T-helper 2 cell (primary cell): Measurements from ENCODE around the gene EMC1.
"Not testable (repeated sequence)": the region's sequence is repeated elsewhere in the genome, so short reads cannot be mapped to it uniquely, and the experiment has no call there.

Source experiments
- DNase-seq, 5 experiments: peaks; one replicate each; pipeline versions ENCODE4 v3.0.0 to v3.0.0-alpha.2; 2012 to 2022
- total RNA-seq, 2 donors: gene quantifications; one replicate each; lab custom pipeline; 2026; lab: John Stamatoyannopoulos, UW

The EMC1 gene
- 54.5 to 56.1 reads per million in 2 donors for total RNA-seq

GRCh38 chr1:19251305-19252196 is at the start of gene EMC1, which contains the start of gene MRTO4:
Gene EMC1, minus strand, starts transcription at chr1:19251524. Its CDS starts 15 bp downstream, at chr1:19251509.
Gene MRTO4, plus strand, starts transcription at chr1:19251805. Its CDS starts 31 bp downstream, at chr1:19251836.
- peak; percentile 81 to 87 (median 84) for DNase-seq

DNA sequence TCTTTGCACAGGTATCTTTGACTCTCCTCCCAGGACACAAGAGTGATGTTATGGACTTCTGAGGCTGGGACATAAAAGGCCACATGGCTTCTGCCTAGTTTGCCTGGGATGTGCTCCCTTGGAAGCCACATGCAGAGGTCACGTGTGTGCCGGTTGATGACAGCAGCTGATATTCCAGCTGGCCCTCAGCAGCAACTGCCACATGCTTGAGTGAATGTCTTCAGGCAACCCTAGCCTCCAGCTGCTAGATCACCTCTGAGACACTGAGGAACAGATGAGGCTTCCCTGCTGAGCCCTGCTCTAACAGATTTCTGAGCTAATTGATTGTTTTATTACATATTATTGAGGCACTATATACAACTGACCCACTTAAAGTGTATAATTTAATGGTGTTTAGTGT is 48.9 kb upstream of the EMC1 start:
- no peak for DNase-seq

DNA sequence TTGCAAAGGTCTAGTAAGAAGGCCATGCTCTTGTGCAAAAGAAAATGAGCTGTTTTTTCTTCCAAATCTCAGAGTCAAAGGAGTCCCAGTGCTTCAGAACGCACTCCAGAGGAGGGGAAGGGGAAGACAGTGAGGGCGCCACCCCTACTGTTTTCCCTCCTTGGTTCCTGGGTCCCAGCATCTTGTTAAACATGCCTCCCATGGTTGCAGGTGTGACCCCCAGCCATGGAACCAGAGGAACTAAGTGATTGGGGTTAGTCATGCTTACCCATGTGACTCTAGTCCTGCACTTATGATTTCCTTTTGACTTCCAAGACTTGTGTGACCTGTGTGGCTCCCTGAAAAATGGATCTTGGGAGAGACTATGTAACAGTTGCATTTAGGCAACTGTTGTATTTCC is 43.3 kb upstream of the EMC1 start:
- DNase-seq = no peak

DNA sequence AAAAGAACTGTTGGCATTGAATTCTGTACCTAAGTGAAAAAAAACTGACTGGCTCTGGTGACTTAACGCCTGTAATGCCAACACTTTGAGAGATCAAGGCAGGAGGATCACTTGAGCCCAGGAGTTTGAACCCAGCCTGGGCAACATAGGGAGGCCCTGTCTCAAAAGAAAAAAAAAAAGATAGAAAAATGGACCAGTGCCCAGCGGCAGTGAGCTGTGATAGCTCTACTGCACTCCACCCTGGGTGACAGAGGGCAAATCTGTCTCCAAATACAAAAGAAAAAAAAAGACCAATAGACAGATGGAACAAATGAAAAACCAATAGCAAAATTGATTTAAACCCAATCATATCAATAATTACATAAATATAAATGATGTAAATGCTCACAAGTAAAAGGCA is 37.9 kb upstream of the EMC1 start:
- no peak for DNase-seq

GRCh38 chr1:19288324-19289241 is 37.3 kb upstream of the EMC1 start, which contains the start of gene AKR7A3:
Gene AKR7A3, minus strand, starts transcription at chr1:19288770. Its CDS starts 61 bp downstream, at chr1:19288709.
- peak in 4 of 5 experiments; percentile 40 to 77 (median 44) for DNase-seq

- no peak for DNase-seq
Measured at GRCh38 chr1:19287436-19288185, 36.3 kb upstream of the EMC1 start.

DNA sequence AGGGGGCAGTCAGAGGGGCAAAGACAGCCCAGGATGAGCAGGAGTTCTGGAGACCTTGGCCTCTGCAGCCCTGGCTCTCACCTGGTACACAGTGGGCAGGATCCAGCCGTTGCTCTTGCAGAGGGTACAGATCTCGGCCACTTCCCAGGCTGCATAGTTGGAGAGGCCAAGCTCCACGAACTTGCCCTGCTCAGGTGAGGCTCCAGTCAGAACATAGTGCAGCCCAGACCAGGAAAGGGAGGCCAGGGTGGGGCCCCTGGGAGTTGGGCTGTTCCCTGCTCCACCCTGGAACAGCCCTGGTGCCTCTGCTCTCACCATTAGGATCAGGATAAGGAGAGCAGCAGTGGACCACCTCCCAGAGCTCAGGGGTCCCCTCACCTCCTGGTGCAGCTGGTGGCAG is 34.5 kb upstream of the EMC1 start:
- DNase-seq = not testable (repeated sequence)

DNA sequence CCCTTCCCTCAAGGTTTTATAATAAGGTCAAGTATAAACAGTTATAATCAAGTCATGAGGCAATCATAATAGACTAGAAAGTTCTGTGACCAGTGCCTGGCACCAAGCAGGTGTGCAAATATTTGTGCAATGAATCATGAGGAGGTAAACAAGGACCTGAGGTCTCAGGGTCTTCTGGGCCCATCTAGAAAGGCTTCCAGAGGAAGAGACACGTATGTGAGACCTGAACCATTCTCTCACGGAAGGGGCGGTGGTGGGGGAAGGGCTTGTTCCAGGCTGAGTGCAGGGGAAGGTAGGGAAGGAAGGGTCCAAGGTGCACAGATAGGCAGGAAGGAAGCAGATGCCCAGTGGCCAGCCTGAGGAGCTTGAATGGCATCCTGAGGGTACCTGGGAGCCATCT is 34.0 kb upstream of the EMC1 start:
- DNase-seq = not testable (repeated sequence)

DNA sequence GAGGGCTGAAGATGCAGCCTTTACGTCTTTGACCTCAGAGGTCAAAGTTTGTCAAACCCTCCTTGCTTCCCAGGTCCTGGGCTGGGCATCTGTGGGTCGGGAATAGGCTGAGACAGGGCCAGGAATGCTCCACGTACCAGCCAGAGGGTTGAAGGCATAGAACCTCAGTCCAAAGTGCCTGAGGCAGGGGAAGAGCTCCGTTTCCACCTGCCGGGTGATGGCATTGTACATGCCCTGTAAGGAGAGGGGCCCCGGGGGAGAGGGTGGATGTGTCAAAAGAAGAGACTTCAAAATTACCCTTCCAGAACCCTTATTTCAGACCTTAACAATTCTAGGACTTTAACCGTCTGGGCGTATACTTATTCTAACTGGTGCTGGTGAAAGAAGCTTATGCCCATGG is 33.6 kb upstream of the EMC1 start:
- no peak for DNase-seq

- no peak for DNase-seq
Measured at GRCh38 chr1:19283891-19284290, 32.6 kb upstream of the EMC1 start.

- DNase-seq = no peak
Measured at GRCh38 chr1:19274636-19275035, 23.3 kb upstream of the EMC1 start.

GRCh38 chr1:19273844-19274531 is 22.7 kb upstream of the EMC1 start:
- DNase-seq = not testable (repeated sequence)

DNA sequence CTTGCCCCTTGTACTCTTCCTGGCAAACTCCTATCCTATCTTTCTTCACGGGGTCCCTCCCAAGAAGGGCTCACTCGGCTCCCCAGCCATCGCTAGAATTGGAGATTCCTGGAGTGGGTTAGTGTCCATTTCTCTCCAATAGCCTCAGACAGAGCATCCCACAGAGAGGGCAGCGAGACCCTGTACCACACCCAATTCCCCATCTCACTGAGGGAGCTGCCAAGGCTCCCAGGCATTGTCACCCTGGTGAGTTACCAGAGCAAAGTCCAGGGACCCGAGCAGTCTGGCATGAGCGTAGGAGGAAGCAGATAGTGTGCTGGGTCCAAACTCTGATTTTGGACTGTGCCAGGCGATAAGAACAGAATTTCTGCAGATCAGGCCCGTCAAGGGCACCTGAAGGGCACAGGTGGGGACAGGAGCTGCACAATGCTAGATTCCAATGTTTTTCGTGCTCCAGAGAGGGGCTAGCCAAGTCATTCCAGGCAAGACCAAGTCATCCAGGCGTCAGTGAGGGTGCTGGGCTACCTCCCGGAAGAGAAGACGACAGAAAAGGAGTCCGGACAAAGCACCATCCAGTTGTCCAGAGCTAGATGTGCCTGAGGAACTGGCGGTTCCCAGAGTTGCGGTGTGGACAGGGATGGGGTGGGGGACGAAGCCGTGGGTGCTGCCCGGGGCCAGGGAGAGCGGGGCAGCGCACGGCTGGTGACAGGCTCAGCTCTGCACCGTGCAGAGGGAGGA is 22.0 kb upstream of the EMC1 start:
- no peak for DNase-seq

DNA sequence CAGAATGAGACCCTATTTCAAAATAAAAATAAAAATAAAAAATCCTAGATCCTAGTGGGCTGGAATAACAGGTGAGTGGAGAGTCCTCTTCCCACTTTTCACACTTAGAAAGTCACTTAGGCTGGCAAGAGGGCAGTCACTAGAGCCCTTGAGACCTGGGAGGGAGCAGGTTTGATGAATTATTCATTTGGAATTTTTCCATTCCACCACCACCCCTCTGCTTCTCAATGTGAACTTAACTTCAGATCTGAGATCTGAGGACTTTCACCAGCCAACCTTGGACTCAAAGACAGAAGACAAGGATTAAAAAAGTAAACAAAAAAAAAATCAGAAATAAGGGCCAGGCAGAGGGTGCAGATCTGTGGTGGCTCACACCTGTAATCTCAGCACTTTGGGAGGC is 20.7 kb upstream of the EMC1 start:
- no peak for DNase-seq

DNA sequence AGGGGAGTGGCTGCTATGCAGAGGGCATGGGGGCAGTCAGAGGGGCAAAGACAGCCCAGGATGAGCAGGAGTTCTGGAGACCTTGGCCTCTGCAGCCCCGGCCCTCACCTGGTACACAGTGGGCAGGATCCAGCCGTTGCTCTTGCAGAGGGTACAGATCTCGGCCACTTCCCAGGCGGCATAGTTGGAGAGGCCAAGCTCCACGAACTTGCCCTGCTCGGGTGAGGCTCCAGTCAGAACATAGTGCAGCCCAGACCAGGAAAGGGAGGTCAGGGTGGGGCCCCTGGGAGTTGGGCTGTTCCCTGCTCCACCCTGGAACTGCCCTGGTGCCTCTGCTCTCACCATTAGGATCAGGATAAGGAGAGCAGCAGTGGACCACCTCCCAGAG is 19.0 kb upstream of the EMC1 start:
- DNase-seq = not testable (repeated sequence)

GRCh38 chr1:19269427-19270342 is 18.4 kb upstream of the EMC1 start:
- DNase-seq = not testable (repeated sequence)

GRCh38 chr1:19268445-19268844 is 17.1 kb upstream of the EMC1 start:
- no peak for DNase-seq

DNA sequence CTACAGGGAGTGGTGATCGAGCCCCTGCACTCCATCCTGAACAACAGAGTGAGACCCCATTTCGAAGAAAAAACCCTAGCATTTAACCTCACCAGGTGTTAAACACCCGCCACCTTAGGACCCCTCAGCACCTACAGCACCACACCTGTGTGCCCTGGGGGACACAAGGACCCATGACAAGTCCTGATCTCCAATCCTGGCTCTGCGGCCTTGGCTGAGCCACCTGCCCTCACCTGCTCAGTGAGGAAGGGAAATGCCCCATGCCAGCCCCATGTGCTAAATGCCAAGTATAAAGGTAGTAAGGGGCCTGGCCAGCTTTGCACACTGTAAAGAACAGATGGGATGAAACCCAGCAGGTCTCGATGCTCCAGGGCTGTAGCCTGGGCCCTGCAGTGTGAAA is 11.4 kb upstream of the EMC1 start:
- no peak for DNase-seq

GRCh38 chr1:19262047-19262446 is 10.7 kb upstream of the EMC1 start:
- DNase-seq = no peak
